Osteoblast (primary cell): ENCODE data around the gene PRR33. TPM values are rescaled to one million over a fixed set of nuclear protein-coding genes. Genes with fewer than 3 reads are reported as not detected.

ENCODE experiments used
- DNase-seq: peaks from one replicate; pipeline ENCODE4 v3.0.0; 2011; ENCODE audit warnings: low spot score, mixed read lengths; ENCODE audit not compliant: insufficient read length; ENCODE audit errors: missing footprints
- H2AFZ ChIP-seq: 2 replicates; pipeline ENCODE4 v1.6.0; 2011; ENCODE audit warnings: mild to moderate bottlenecking, low read length
- H3K27ac ChIP-seq: 2 replicates; pipeline ENCODE4 v1.5.1; 2011; ENCODE audit warnings: mild to moderate bottlenecking, low read depth, low read length, moderate library complexity
- H3K27me3 ChIP-seq: 2 replicates; pipeline ENCODE4 v1.6.0; 2012; ENCODE audit warnings: mild to moderate bottlenecking, control low read depth, inconsistent platforms, low read length, moderate library complexity; ENCODE audit not compliant: insufficient read depth
- H3K36me3 ChIP-seq: 2 replicates; pipeline ENCODE4 v1.5.1; 2011; ENCODE audit warnings: mild to moderate bottlenecking, low read length, control low read depth, moderate library complexity; ENCODE audit not compliant: insufficient read depth
- H3K4me1 ChIP-seq: 2 replicates; pipeline ENCODE4 v1.5.1; 2011; ENCODE audit warnings: mild to moderate bottlenecking, low read length, control low read depth, moderate library complexity; ENCODE audit not compliant: insufficient read depth
- H3K4me2 ChIP-seq: 2 replicates; pipeline ENCODE4 v1.6.0; 2011; ENCODE audit warnings: mild to moderate bottlenecking, low read length; ENCODE audit not compliant: insufficient read depth
- H3K4me3 ChIP-seq: fragments of 200-600 bp; sonication (generic); 3 replicates; pipeline ENCODE4 v1.5.1; 2012; ENCODE audit warnings: mild to moderate bottlenecking, low read length, inconsistent platforms; ENCODE audit not compliant: insufficient read depth
- H3K79me2 ChIP-seq: 2 replicates; pipeline ENCODE4 v1.6.0; 2012; ENCODE audit warnings: mild to moderate bottlenecking, low read length, control low read depth, inconsistent platforms; ENCODE audit not compliant: insufficient read depth
- H3K9me3 ChIP-seq: 2 replicates; pipeline ENCODE4 v1.5.1; 2011; ENCODE audit warnings: low read depth, low read length, control low read depth
- H4K20me1 ChIP-seq: 2 replicates; pipeline ENCODE4 v1.6.0; 2012; ENCODE audit warnings: mild to moderate bottlenecking, low read length, control low read depth; ENCODE audit not compliant: insufficient read depth
- total RNA-seq: library from RNA; depleted of rRNA; stranded (reverse); fragments of >200 nt; gene quantifications from 2 replicates; pipeline ENCODE4 v1.2.3, GENCODE V29; 2012
- TF ChIP-seq, protein P1 (sequence below): IDR thresholded peaks from 2 replicates; pipeline ENCODE4 v1.5.1; 2011; ENCODE audit warnings: mild to moderate bottlenecking, low read depth, low read length, moderate library complexity; ENCODE audit errors: extremely low read depth

The PRR33 gene
- total RNA-seq, 1 donor: not detected

DNA sequence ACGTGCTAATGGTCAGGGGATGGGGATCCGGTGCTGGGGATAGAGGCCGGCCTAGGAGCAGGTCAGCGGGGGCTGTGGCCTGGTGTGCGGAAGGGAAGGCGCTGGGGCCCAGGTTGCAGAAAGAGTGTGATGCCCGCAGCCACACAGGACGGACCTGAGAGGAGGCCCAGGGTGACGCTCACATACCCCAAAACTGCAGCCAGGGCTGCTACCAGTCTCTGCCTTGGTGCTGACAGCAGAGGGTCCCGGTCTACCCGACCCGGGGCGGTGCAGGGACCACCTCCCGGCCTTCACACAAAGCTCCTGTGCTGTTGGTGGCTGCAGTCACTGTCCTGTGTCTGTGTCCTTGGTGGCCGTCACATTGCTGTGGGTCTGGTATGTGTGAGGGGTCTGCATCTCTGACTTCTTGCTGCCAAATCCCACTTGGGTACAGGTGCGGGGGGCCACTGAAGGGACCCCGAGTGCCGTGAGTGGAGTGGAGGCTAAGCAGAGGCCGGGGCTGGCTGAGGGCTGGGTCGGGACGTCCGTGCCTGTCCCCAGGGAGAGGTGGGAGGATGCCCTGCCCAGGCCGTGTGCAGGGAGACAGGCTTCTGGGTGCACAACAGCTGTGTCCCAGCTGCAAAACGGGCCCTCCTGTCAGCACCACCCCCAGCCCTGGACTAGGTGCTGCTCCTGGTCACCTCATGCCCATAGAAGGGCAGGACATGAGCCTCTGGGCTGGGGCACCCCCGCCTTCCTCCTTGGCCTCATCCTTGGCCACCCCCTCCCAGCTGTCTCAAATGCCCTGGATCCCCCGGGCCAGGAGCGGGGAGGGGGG, 37.4 kb downstream of the PRR33 start:
- Histone ChIP-seq H3K27me3 (no peaks in the 10 kb centered on the region), H3K36me3 (no peaks in the 10 kb centered on the region), H3K4me2 (no peak overlapping the region), H3K27ac (no peak overlapping the region), H4K20me1 (no peaks in the 10 kb centered on the region), H3K9me3 (no peaks in the 10 kb centered on the region), H3K79me2 (no peaks in the 10 kb centered on the region), H3K4me3 (no peak overlapping the region), H3K4me1 (no peaks in the 10 kb centered on the region), H2AFZ (no peak overlapping the region)
- TF ChIP-seq, protein P1, sequence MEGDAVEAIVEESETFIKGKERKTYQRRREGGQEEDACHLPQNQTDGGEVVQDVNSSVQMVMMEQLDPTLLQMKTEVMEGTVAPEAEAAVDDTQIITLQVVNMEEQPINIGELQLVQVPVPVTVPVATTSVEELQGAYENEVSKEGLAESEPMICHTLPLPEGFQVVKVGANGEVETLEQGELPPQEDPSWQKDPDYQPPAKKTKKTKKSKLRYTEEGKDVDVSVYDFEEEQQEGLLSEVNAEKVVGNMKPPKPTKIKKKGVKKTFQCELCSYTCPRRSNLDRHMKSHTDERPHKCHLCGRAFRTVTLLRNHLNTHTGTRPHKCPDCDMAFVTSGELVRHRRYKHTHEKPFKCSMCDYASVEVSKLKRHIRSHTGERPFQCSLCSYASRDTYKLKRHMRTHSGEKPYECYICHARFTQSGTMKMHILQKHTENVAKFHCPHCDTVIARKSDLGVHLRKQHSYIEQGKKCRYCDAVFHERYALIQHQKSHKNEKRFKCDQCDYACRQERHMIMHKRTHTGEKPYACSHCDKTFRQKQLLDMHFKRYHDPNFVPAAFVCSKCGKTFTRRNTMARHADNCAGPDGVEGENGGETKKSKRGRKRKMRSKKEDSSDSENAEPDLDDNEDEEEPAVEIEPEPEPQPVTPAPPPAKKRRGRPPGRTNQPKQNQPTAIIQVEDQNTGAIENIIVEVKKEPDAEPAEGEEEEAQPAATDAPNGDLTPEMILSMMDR: no peak
- DNase-seq: no peak

GRCh38 chr11:1853376-1854131, 38.1 kb downstream of the PRR33 start:
- H3K9me3 ChIP-seq: no peaks in the 10 kb centered on the region
- H3K4me1 ChIP-seq: no peaks in the 10 kb centered on the region
- H3K79me2 ChIP-seq: no peaks in the 10 kb centered on the region
- H2AFZ ChIP-seq: no peak overlapping the region
- no peaks in the 10 kb centered on the region for H3K27me3 ChIP-seq
- H3K27ac ChIP-seq: no peak overlapping the region
- no peak overlapping the region for H3K4me3 ChIP-seq
- TF ChIP-seq, protein P1: no peak
- no peak overlapping the region for H3K4me2 ChIP-seq
- no peaks in the 10 kb centered on the region for H3K36me3 ChIP-seq
- no peaks in the 10 kb centered on the region for H4K20me1 ChIP-seq
- no peak for DNase-seq

- H4K20me1 ChIP-seq: no peaks in the 10 kb centered on the region
- no peaks in the 10 kb centered on the region for H3K9me3 ChIP-seq
- H3K4me2 ChIP-seq: no peak within 1 kb of the TSS
- H2AFZ ChIP-seq: no peak within 1 kb of the TSS
- TF ChIP-seq, protein P1: no peak
- H3K27ac ChIP-seq: no peak within 1 kb of the TSS
- no peaks in the 10 kb centered on the region for H3K79me2 ChIP-seq
- H3K27me3 ChIP-seq: no peaks in the 10 kb centered on the region
- no peaks in the 10 kb centered on the region for H3K36me3 ChIP-seq
- no peak for DNase-seq
- H3K4me1 ChIP-seq: no peaks in the 10 kb centered on the region
- H3K4me3 ChIP-seq: no peak within 1 kb of the TSS
These were observed 38.8 kb downstream of the PRR33 start, which contains the start of gene LSP1 for GRCh38 chr11:1852877-1853276. LSP1 (plus strand) TSS chr11:1853084; CDS start chr11:1853145, 61 bp downstream.
